IMR-90 (cell line): Measurements from ENCODE around the gene CAMTA1. TPM values are rescaled to one million over a fixed set of nuclear protein-coding genes. Genes with fewer than 3 reads are reported as not detected.

Experiments
- ATAC-seq: fragments of 200-7000 bp; cut with Tn5 transposase; 2 replicates; pipeline ENCODE4 v1.9.1; 2020; ENCODE audit warnings: low read depth, mild to moderate bottlenecking, moderate library complexity
- BruUV-seq: library from RNA; stranded (reverse); fragments of 400-500 nt; replicated peaks from 2 replicates; lab custom pipeline; 2021; lab: Mats Ljungman, UMichigan
- CTCF ChIA-PET: fragments of 300-600 bp; formaldehyde crosslinking; extraction: SDS; loops from one replicate; lab custom pipeline; 2021; ENCODE audit warnings: antibody characterized with exemption; lab: Yijun Ruan, JAX
- POLR2A ChIA-PET: fragments of 300-600 bp; sonication (Branson Sonifier 250); formaldehyde crosslinking; loops from one replicate; lab custom pipeline; 2022; ENCODE audit warnings: antibody characterized with exemption; ENCODE audit not compliant: unreplicated experiment; lab: Charles Lee
- DNase-seq: peaks from one replicate; pipeline ENCODE4 v3.0.0; 2013
- H2AFZ ChIP-seq: replicated peaks from 2 replicates; pipeline ENCODE3; 2013; ENCODE audit warnings: low read length, mild to moderate bottlenecking; ENCODE audit not compliant: poor library complexity
- H2AK5ac ChIP-seq: 2 replicates; pipeline ENCODE4 v1.6.1; 2013; ENCODE audit warnings: low read depth, low read length, inconsistent platforms
- H2AK9ac ChIP-seq: replicated peaks from 2 replicates; pipeline ENCODE3; 2013; ENCODE audit warnings: mild to moderate bottlenecking, low read depth, low read length, moderate library complexity; ENCODE audit not compliant: poor library complexity
- H2BK120ac ChIP-seq: 2 replicates; pipeline ENCODE4 v1.6.1; 2013; ENCODE audit warnings: low read depth, low read length, inconsistent platforms
- H2BK15ac ChIP-seq: 3 replicates; pipeline ENCODE4 v1.6.1; 2013; ENCODE audit warnings: low read depth, low read length, inconsistent platforms
- H2BK20ac ChIP-seq: 2 replicates; pipeline ENCODE4 v1.6.1; 2013; ENCODE audit warnings: low read depth, mild to moderate bottlenecking, inconsistent platforms, low read length, moderate library complexity
- H2BK5ac ChIP-seq: 2 replicates; pipeline ENCODE4 v1.6.1; 2013; ENCODE audit warnings: mild to moderate bottlenecking, low read depth, low read length, inconsistent platforms; ENCODE audit not compliant: poor library complexity, severe bottlenecking
- H3K14ac ChIP-seq: replicated peaks from 2 replicates; pipeline ENCODE4 v1.6.1; 2013; ENCODE audit warnings: low read depth, low read length, inconsistent platforms
- H3K18ac ChIP-seq: 2 replicates; pipeline ENCODE4 v1.6.1; 2013; ENCODE audit warnings: low read depth, low read length, control low read depth
- H3K23ac ChIP-seq: 2 replicates; pipeline ENCODE4 v1.6.1; 2013; ENCODE audit warnings: low read depth, low read length, inconsistent platforms
- H3K27ac ChIP-seq: 2 replicates; pipeline ENCODE4 v1.5.1; 2013; ENCODE audit warnings: mild to moderate bottlenecking, control low read depth, low read length; ENCODE audit not compliant: insufficient read depth
- H3K27me3 ChIP-seq: 2 replicates; pipeline ENCODE4 v1.6.1; 2013; ENCODE audit warnings: low read length; ENCODE audit not compliant: control insufficient read depth, insufficient read depth
- H3K36me3 ChIP-seq: 2 replicates; pipeline ENCODE4 v1.6.1; 2013; ENCODE audit warnings: low read length, mixed read lengths; ENCODE audit not compliant: control insufficient read depth, insufficient read depth
- H3K4ac ChIP-seq: 2 replicates; pipeline ENCODE4 v1.6.1; 2013; ENCODE audit warnings: low read depth, low read length, inconsistent platforms
- H3K4me1 ChIP-seq: 2 replicates; pipeline ENCODE4 v1.6.1; 2013; ENCODE audit warnings: low read length, mixed read lengths; ENCODE audit not compliant: control insufficient read depth, insufficient read depth
- H3K4me2 ChIP-seq: 2 replicates; pipeline ENCODE4 v1.6.1; 2013; ENCODE audit warnings: low read depth, mild to moderate bottlenecking, control low read depth, low read length, moderate library complexity
- H3K4me3 ChIP-seq: 2 replicates; pipeline ENCODE4 v1.5.1; 2013; ENCODE audit warnings: low read depth, mild to moderate bottlenecking, control low read depth, low read length, moderate library complexity; ENCODE audit not compliant: insufficient read depth
- H3K56ac ChIP-seq: 2 replicates; pipeline ENCODE4 v1.6.1; 2013; ENCODE audit warnings: low read length, inconsistent platforms; ENCODE audit not compliant: insufficient read depth; ENCODE audit errors: extremely low read depth
- H3K79me1 ChIP-seq, 2 experiments: 2 replicates each; pipeline ENCODE4 v1.6.1; 2013; ENCODE audit warnings: low read length in 2 of 2, inconsistent platforms in 1 of 2, low read depth in 1 of 2
- H3K9ac ChIP-seq: 2 replicates; pipeline ENCODE4 v1.6.1; 2013; ENCODE audit warnings: low read depth, low read length, control low read depth
- H3K9me1 ChIP-seq: 2 replicates; pipeline ENCODE4 v1.6.1; 2013; ENCODE audit warnings: low read length, inconsistent platforms; ENCODE audit not compliant: insufficient read depth
- H3K9me3 ChIP-seq: 2 replicates; pipeline ENCODE4 v1.6.1; 2013; ENCODE audit warnings: low read length; ENCODE audit not compliant: control insufficient read depth, insufficient read depth
- H4K20me1 ChIP-seq: 2 replicates; pipeline ENCODE4 v1.6.1; 2013; ENCODE audit warnings: low read length, inconsistent platforms; ENCODE audit not compliant: insufficient read depth
- H4K5ac ChIP-seq: 2 replicates; pipeline ENCODE4 v1.6.1; 2013; ENCODE audit warnings: mild to moderate bottlenecking, low read depth, low read length, control low read depth
- H4K8ac ChIP-seq, 2 experiments: 2 replicates each; pipeline ENCODE4 v1.6.1; 2013; ENCODE audit warnings: low read depth in 2 of 2, low read length in 2 of 2, control low read depth in 1 of 2, inconsistent platforms in 1 of 2
- H4K91ac ChIP-seq: 2 replicates; pipeline ENCODE4 v1.6.1; 2013; ENCODE audit warnings: low read depth, low read length, inconsistent platforms; ENCODE audit not compliant: insufficient read depth
- BHLHE40 ChIP-seq: fragments of 150-350 bp; IDR thresholded peaks from 2 replicates; pipeline ENCODE4 v1.6.1; 2016; ENCODE audit warnings: mild to moderate bottlenecking, low read depth, low read length
- CEBPB ChIP-seq: IDR thresholded peaks from 2 replicates; pipeline ENCODE4 v1.6.1; 2012; ENCODE audit warnings: low read depth, low read length, improper control_type of control experiment
- CHD1 ChIP-seq: IDR thresholded peaks from 2 replicates; pipeline ENCODE4 v1.6.1; 2012; ENCODE audit warnings: low read depth, low read length, improper control_type of control experiment
- CTCF ChIP-seq: conservative IDR thresholded peaks from 2 replicates; pipeline ENCODE4 v1.5.1; 2012; ENCODE audit warnings: mild to moderate bottlenecking, low read depth, low read length, improper control_type of control experiment
- FOS ChIP-seq: fragments of 150-350 bp; IDR thresholded peaks from 2 replicates; pipeline ENCODE4 v1.6.1; 2016; ENCODE audit warnings: low read depth, low read length
- MAZ ChIP-seq: IDR thresholded peaks from 2 replicates; pipeline ENCODE4 v1.6.1; 2012; ENCODE audit warnings: low read depth, mild to moderate bottlenecking, low read length, improper control_type of control experiment, moderate library complexity, borderline replicate concordance
- MXI1 ChIP-seq: IDR thresholded peaks from 2 replicates; pipeline ENCODE4 v1.6.1; 2012; ENCODE audit warnings: low read depth, mild to moderate bottlenecking, low read length, moderate library complexity, borderline replicate concordance
- NFE2L2 ChIP-seq: fragments of 150-350 bp; IDR thresholded peaks from 2 replicates; pipeline ENCODE4 v1.6.1; 2016; ENCODE audit warnings: low read depth, mild to moderate bottlenecking, low read length
- RAD21 ChIP-seq: IDR thresholded peaks from 2 replicates; pipeline ENCODE4 v1.6.1; 2012; ENCODE audit warnings: low read length, improper control_type of control experiment
- RCOR1 ChIP-seq: IDR thresholded peaks from 2 replicates; pipeline ENCODE4 v1.6.1; 2012; ENCODE audit warnings: mild to moderate bottlenecking, low read length, improper control_type of control experiment; ENCODE audit not compliant: insufficient replicate concordance
- RFX5 ChIP-seq: IDR thresholded peaks from 2 replicates; pipeline ENCODE4 v1.8.0; 2012; ENCODE audit warnings: low read depth, mild to moderate bottlenecking, low read length, moderate library complexity
- SMC3 ChIP-seq: fragments of 150-350 bp; IDR thresholded peaks from 2 replicates; pipeline ENCODE4 v1.6.1; 2016; ENCODE audit warnings: low read depth, mild to moderate bottlenecking, antibody characterized with exemption, low read length, moderate library complexity
- USF2 ChIP-seq: fragments of 150-350 bp; IDR thresholded peaks from 2 replicates; pipeline ENCODE4 v1.6.1; 2017; ENCODE audit warnings: mild to moderate bottlenecking, antibody characterized with exemption, low read length, low read depth
- WGBS, 2 experiments: methylation state at CpG; one replicate each; pipeline versions ENCODE4 v1.1.5 to v1.1.7; 2013; ENCODE audit warnings: missing lambda C conversion rate in 2 of 2; ENCODE audit not compliant: insufficient read length in 1 of 2; ENCODE audit errors: extremely low coverage in 2 of 2; 5-methylcytosine and 5-hydroxymethylcytosine counted together
- dilution Hi-C: fragments of 300-500 bp; cut with HindIII; formaldehyde crosslinking; loops from one replicate; pipeline ENCODE4 v1.14.3; 2018; ENCODE audit warnings: low sequenced_read_pairs; ENCODE audit not compliant: unreplicated experiment
- in situ Hi-C: fragments of 300-500 bp; cut with MboI; formaldehyde crosslinking; loops from 3 replicates; pipeline ENCODE4 v1.14.3; 2019; ENCODE audit warnings: low sequenced_read_pairs, inconsistent platforms, mixed read lengths
- intact Hi-C: fragments of 100-400 bp; cut with micrococcal nuclease; formaldehyde crosslinking; loops from 2 replicates; pipeline ENCODE4 v1.10.0; 2022
- polyA plus RNA-seq, 3 experiments: library from polyadenylated mRNA; depleted of rRNA; stranded (reverse); fragments of >200 nt; gene quantifications; 2 replicates each; pipeline ENCODE4 v1.2.3, GENCODE V29; 2012; ENCODE audit warnings: low replicate concordance in 1 of 3
- total RNA-seq: library from RNA; depleted of rRNA; stranded (reverse); fragments of >200 nt; gene quantifications from 2 replicates; pipeline ENCODE4 v1.2.3, GENCODE V29; 2012
- TF ChIP-seq, protein P1 (sequence below): fragments of 150-350 bp; IDR thresholded peaks from 2 replicates; pipeline ENCODE4 v1.6.1; 2016; ENCODE audit warnings: low read depth, mild to moderate bottlenecking, low read length, moderate library complexity, borderline replicate concordance

The CAMTA1 gene
- total and polyA plus RNA-seq, 2 of the 4 experiments (the other 2 are of a cell fraction): 35.5 to 74.3 TPM

DNA sequence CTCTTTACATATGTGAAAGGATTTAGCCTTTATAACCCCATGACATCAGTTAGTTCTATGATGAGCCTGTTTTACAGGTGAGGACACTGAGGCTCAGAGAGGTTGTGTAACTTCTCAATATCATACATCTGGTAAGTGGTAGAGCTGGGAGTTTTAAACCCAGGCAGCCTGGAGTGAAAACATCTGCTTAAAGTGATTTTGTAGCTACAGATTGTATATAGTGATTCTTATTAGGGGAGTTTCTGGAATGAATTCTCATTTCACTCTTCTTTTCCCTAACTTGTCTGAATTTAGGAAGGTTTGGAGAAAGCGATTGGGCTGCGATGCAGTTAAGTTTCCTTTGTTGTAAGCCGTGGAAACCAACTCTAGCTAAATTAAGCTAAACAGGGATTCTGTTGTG, 175.6 kb downstream of the CAMTA1 start:
- peaks cover 42% of the 10 kb centered on the region for H3K27me3 ChIP-seq
- H3K9ac ChIP-seq: no peak overlapping the region
- H3K23ac ChIP-seq: no peak overlapping the region
- H3K79me1 ChIP-seq: no peaks in the 10 kb centered on the region
- DNase-seq (no peak), ATAC-seq (no peak)
- no peak overlapping the region for H3K27ac ChIP-seq
- in situ Hi-C loops: no loop called here
- H4K5ac ChIP-seq: no peak overlapping the region
- H3K14ac ChIP-seq: no peak overlapping the region
- H3K56ac ChIP-seq: no peak overlapping the region
- H3K18ac ChIP-seq: no peak overlapping the region
- intact Hi-C loops: no loop called here
- H3K4me3 ChIP-seq: no peak overlapping the region
- no peak overlapping the region for H2AFZ ChIP-seq
- no peak overlapping the region for H3K4ac ChIP-seq
- no peak overlapping the region for H2BK120ac ChIP-seq
- TF ChIP-seq CHD1 (no peak), MAZ (no peak), FOS (no peak), BHLHE40 (no peak), USF2 (no peak), SMC3 (no peak), CTCF (no peak), MXI1 (no peak), RFX5 (no peak), CEBPB (no peak), NFE2L2 (no peak), RAD21 (no peak), RCOR1 (no peak)
- TF ChIP-seq, protein P1, sequence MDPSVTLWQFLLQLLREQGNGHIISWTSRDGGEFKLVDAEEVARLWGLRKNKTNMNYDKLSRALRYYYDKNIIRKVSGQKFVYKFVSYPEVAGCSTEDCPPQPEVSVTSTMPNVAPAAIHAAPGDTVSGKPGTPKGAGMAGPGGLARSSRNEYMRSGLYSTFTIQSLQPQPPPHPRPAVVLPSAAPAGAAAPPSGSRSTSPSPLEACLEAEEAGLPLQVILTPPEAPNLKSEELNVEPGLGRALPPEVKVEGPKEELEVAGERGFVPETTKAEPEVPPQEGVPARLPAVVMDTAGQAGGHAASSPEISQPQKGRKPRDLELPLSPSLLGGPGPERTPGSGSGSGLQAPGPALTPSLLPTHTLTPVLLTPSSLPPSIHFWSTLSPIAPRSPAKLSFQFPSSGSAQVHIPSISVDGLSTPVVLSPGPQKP: no peak
- H3K36me3 ChIP-seq: no peaks in the 10 kb centered on the region
- H2AK9ac ChIP-seq: no peak overlapping the region
- no TSS peak for BruUV-seq
- no peak overlapping the region for H4K91ac ChIP-seq
- H2BK20ac ChIP-seq: no peak overlapping the region
- H3K4me2 ChIP-seq: no peak overlapping the region
- H4K8ac ChIP-seq: no peak overlapping the region
- H3K4me1 ChIP-seq: peaks cover 3% of the 10 kb centered on the region; the same call in 1 of the 2 replicates
- no peak overlapping the region for H2BK5ac ChIP-seq
- H3K9me3 ChIP-seq: peaks cover 3% of the 10 kb centered on the region; the same call in 1 of the 2 replicates
- ChIA-PET POLR2A (no interaction called here), CTCF (interaction anchor here (0.7 kb wide), 1 partner anchor 687 kb away, joined by 3 read pairs; no protein-coding TSS in a partner anchor)
- no peak overlapping the region for H2AK5ac ChIP-seq
- no peak overlapping the region for H2BK15ac ChIP-seq
- H4K20me1 ChIP-seq: no peaks in the 10 kb centered on the region
- no CpG with 5 or more reads among the region's 3 CpGs for WGBS, 2 experiments
- peaks cover 3% of the 10 kb centered on the region; the same call in 1 of the 2 replicates for H3K9me1 ChIP-seq
- dilution Hi-C loops: no loop called here
